Erythroblast (primary cell): ENCODE measurements around the gene CDKAL1.

Source experiments
- GATA1 ChIP-seq: IDR thresholded peaks from 2 replicates; pipeline ENCODE4 v1.6.1; 2011; ENCODE audit warnings: low read depth, mild to moderate bottlenecking, control low read depth, low read length, moderate library complexity
- POLR2A ChIP-seq: IDR thresholded peaks from 2 replicates; pipeline ENCODE4 v1.6.1; 2011; ENCODE audit warnings: mild to moderate bottlenecking, low read length

DNA sequence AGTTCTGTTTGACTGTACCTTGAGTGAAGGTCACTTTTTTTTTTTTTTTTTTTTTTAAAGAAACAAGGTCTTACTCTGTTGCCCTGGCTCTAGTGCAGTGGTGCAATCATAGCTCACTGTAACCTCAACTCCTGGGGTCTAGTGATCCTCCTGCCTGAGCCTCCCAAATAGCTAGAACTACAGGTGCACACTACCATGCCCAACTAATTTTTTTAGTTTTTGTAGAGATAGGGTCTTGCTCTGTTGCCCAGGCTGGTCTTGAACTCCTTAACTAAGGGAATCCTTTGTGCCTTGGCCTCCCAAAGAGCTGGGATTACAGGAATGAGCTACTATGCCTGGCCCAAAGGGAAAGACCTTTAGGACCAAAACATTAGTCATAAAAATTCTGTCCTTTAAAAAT lies 413.7 kb downstream of the CDKAL1 start:
- no peak for TF ChIP-seq POLR2A
- TF ChIP-seq GATA1 = no peak
